H9 (cell line): ENCODE measurements around the gene MON1A. TPM values are rescaled to one million over a fixed set of nuclear protein-coding genes. Genes with fewer than 3 reads are reported as not detected.

ENCODE experiments used
- DNase-seq: peaks from one replicate; pipeline ENCODE4 v3.0.0-alpha.2; 2017
- H2AFZ ChIP-seq: one replicate; pipeline ENCODE4 v1.6.1; 2013; ENCODE audit warnings: mild to moderate bottlenecking, low read length, control low read depth, moderate library complexity
- H2AK5ac ChIP-seq: 2 replicates; pipeline ENCODE4 v1.6.1; 2013; ENCODE audit warnings: low read length, control low read depth, mixed read lengths; ENCODE audit not compliant: insufficient read length
- H2BK120ac ChIP-seq: one replicate; pipeline ENCODE4 v1.6.1; 2013; ENCODE audit warnings: low read depth, mild to moderate bottlenecking, low read length, control low read depth, inconsistent platforms; ENCODE audit not compliant: poor library complexity, severe bottlenecking
- H2BK12ac ChIP-seq: 2 replicates; pipeline ENCODE4 v1.6.1; 2013; ENCODE audit warnings: low read length, control low read depth, mixed read lengths, low read depth; ENCODE audit not compliant: insufficient read length
- H2BK15ac ChIP-seq: 2 replicates; pipeline ENCODE4 v1.6.1; 2013; ENCODE audit warnings: low read depth, low read length, control low read depth
- H2BK20ac ChIP-seq: one replicate; pipeline ENCODE4 v1.6.1; 2013; ENCODE audit warnings: low read depth, mild to moderate bottlenecking, low read length, control low read depth, inconsistent platforms; ENCODE audit not compliant: poor library complexity, severe bottlenecking
- H2BK5ac ChIP-seq: 2 replicates; pipeline ENCODE4 v1.6.1; 2013; ENCODE audit warnings: low read length, control low read depth, mixed read lengths; ENCODE audit not compliant: insufficient read length
- H3K14ac ChIP-seq: 2 replicates; pipeline ENCODE4 v1.6.1; 2013; ENCODE audit warnings: low read length, control low read depth; ENCODE audit not compliant: insufficient read depth
- H3K18ac ChIP-seq: 2 replicates; pipeline ENCODE4 v1.6.1; 2013; ENCODE audit warnings: low read depth, mild to moderate bottlenecking, mixed read lengths, low read length, control low read depth; ENCODE audit not compliant: insufficient read length
- H3K23ac ChIP-seq: 2 replicates; pipeline ENCODE4 v1.6.1; 2013; ENCODE audit warnings: low read length, control low read depth, mixed read lengths, low read depth; ENCODE audit not compliant: insufficient read length
- H3K23me2 ChIP-seq: 2 replicates; pipeline ENCODE4 v1.6.1; 2013; ENCODE audit warnings: low read depth, mild to moderate bottlenecking, mixed read lengths, low read length, control low read depth; ENCODE audit not compliant: insufficient read length, poor library complexity, severe bottlenecking
- H3K27ac ChIP-seq: 2 replicates; pipeline ENCODE4 v1.5.1; 2013; ENCODE audit warnings: low read length, control low read depth, mixed read lengths, low read depth; ENCODE audit not compliant: insufficient read length
- H3K27me3 ChIP-seq: 2 replicates; pipeline ENCODE4 v1.6.1; 2013; ENCODE audit warnings: low read length, control low read depth, inconsistent platforms; ENCODE audit not compliant: insufficient read depth
- H3K4ac ChIP-seq: 2 replicates; pipeline ENCODE4 v1.6.1; 2013; ENCODE audit warnings: low read depth, mild to moderate bottlenecking, control low read depth, inconsistent platforms, low read length, moderate library complexity
- H3K4me1 ChIP-seq: 2 replicates; pipeline ENCODE4 v1.6.1; 2013; ENCODE audit warnings: low read length, control low read depth, inconsistent platforms; ENCODE audit not compliant: insufficient read depth
- H3K4me2 ChIP-seq: 2 replicates; pipeline ENCODE4 v1.6.1; 2013; ENCODE audit warnings: low read length, control low read depth, mixed read lengths; ENCODE audit not compliant: insufficient read length, insufficient read depth
- H3K56ac ChIP-seq: 2 replicates; pipeline ENCODE4 v1.6.1; 2013; ENCODE audit warnings: low read depth, mild to moderate bottlenecking, mixed read lengths, low read length, control low read depth; ENCODE audit not compliant: insufficient read length
- H3K79me1 ChIP-seq: 2 replicates; pipeline ENCODE4 v1.6.1; 2013; ENCODE audit warnings: low read depth, mild to moderate bottlenecking, moderate library complexity, low read length, control low read depth, inconsistent platforms; ENCODE audit not compliant: insufficient read depth, poor library complexity, severe bottlenecking
- H3K79me2 ChIP-seq: 2 replicates; pipeline ENCODE4 v1.6.1; 2013; ENCODE audit warnings: low read length, control low read depth, inconsistent platforms; ENCODE audit not compliant: insufficient read depth
- H3K9ac ChIP-seq: 2 replicates; pipeline ENCODE4 v1.6.1; 2013; ENCODE audit warnings: low read length, control low read depth, mixed read lengths; ENCODE audit not compliant: insufficient read length; ENCODE audit errors: extremely low read depth
- H3K9me3 ChIP-seq: one replicate; pipeline ENCODE4 v1.6.1; 2013; ENCODE audit warnings: low read depth, low read length, inconsistent platforms; ENCODE audit not compliant: control insufficient read depth
- H3T11ph ChIP-seq: one replicate; pipeline ENCODE4 v1.6.1; 2013; ENCODE audit warnings: mild to moderate bottlenecking, low read length, control low read depth, inconsistent platforms
- H4K20me1 ChIP-seq: one replicate; pipeline ENCODE4 v1.6.1; 2013; ENCODE audit not compliant: control insufficient read depth, insufficient read length, insufficient read depth
- H4K5ac ChIP-seq: 2 replicates; pipeline ENCODE4 v1.6.1; 2013; ENCODE audit warnings: low read depth, mild to moderate bottlenecking, mixed read lengths, low read length, control low read depth; ENCODE audit not compliant: insufficient read length
- H4K8ac ChIP-seq: replicated peaks from 2 replicates; pipeline ENCODE4 v1.6.1; 2013; ENCODE audit warnings: low read length, control low read depth, mixed read lengths, low read depth; ENCODE audit not compliant: insufficient read length
- H4K91ac ChIP-seq: 2 replicates; pipeline ENCODE4 v1.6.1; 2013; ENCODE audit warnings: low read depth, mild to moderate bottlenecking, moderate library complexity, mixed read lengths, low read length, control low read depth; ENCODE audit not compliant: insufficient read length
- H3K27ac Mint-ChIP-seq, 3 experiments: 2 replicates in 2 of 3; 3 replicates in 1 of 3; pipeline ENCODE4 v1.8.0; 2020 to 2021; ENCODE audit warnings: mixed read lengths in 3 of 3, mild to moderate bottlenecking in 1 of 3, moderate library complexity in 1 of 3
- H3K27me3 Mint-ChIP-seq: 2 replicates; pipeline ENCODE4 v1.8.0; 2021; ENCODE audit warnings: low read depth, mild to moderate bottlenecking, moderate library complexity, mixed read lengths
- H3K36me3 Mint-ChIP-seq, 3 experiments: 2 replicates in 2 of 3; 3 replicates in 1 of 3; pipeline ENCODE4 v1.8.0; 2020 to 2021; ENCODE audit warnings: low read depth in 3 of 3, mixed read lengths in 3 of 3; ENCODE audit not compliant: insufficient read depth in 1 of 3
- H3K4me1 Mint-ChIP-seq, 2 experiments: 2 replicates each; pipeline ENCODE4 v1.8.0; 2020; ENCODE audit warnings: mixed read lengths in 2 of 2
- H3K4me3 Mint-ChIP-seq, 2 experiments: 2 replicates in 1 of 2; 3 replicates in 1 of 2; pipeline ENCODE4 v1.8.0; 2020 to 2021; ENCODE audit warnings: mild to moderate bottlenecking in 2 of 2, mixed read lengths in 2 of 2, moderate library complexity in 1 of 2
- H3K9me3 Mint-ChIP-seq, 2 experiments: 2 replicates in 1 of 2; 3 replicates in 1 of 2; pipeline ENCODE4 v1.8.0; 2020; ENCODE audit warnings: mild to moderate bottlenecking in 2 of 2, mixed read lengths in 2 of 2, moderate library complexity in 1 of 2
- WGBS: extraction: QIAGEN DNeasy Blood & Tissue Kit; methylation state at CpG from one replicate; pipeline ENCODE4 v1.1.7; 2013; ENCODE audit warnings: missing lambda C conversion rate, low lambda C conversion rate, mixed read lengths; ENCODE audit not compliant: insufficient read length; ENCODE audit errors: extremely low coverage; 5-methylcytosine and 5-hydroxymethylcytosine counted together
- total RNA-seq: library from RNA; stranded (reverse); gene quantifications from 2 replicates; pipeline ENCODE4 v1.2.1, GENCODE V29; 2021
- TF ChIP-seq, protein P1 (sequence below): fragments of 200-600 bp; sonication (generic); conservative IDR thresholded peaks from 3 replicates; pipeline ENCODE4 v1.8.0; 2021; ENCODE audit warnings: antibody characterized with exemption, mild to moderate bottlenecking

Gene MON1A
- total RNA-seq, 1 experiment from 2014 or later, result 10.0 TPM

DNA sequence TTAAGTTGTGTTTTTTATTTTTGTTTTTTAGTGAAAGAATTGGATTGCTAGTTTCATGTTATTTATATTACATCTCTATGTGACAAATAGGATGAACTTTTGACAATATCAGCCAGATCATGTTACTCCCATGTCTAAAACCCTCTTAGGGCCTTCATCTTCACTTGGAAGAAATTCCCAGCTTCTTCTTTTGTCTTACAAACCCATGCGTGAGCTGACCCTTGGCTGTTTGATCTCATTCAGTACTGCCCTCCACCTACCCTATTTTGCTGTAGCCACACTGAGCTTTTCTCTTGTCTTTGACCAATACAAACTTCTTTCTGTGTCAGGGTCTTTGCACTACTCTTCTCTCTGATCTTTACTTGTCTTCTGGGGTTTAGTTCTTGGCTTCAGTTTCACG is 47.3 kb upstream of the MON1A start:
- H3K79me1 ChIP-seq, result no peaks in the 10 kb centered on the region
- H2BK20ac ChIP-seq, result no peak overlapping the region
- DNase-seq, result no peak
- no peak overlapping the region for H3K23ac ChIP-seq
- no peak overlapping the region for H3K27ac ChIP-seq
- H3K23me2 ChIP-seq, result no peaks in the 10 kb centered on the region
- no peak overlapping the region for H3K4me3 Mint-ChIP-seq
- no peak overlapping the region for H4K91ac ChIP-seq
- no peaks in the 10 kb centered on the region for H3K9me3 ChIP-seq
- no peak overlapping the region for H3K14ac ChIP-seq
- no peak overlapping the region for H3K56ac ChIP-seq
- H3K36me3 Mint-ChIP-seq, result peaks cover 12 to 26% (median 24%) of the 10 kb centered on the region in 3 experiments; a peak in 6 of 7 replicates
- H2BK5ac ChIP-seq, result no peak overlapping the region
- H3K4me1 ChIP-seq, result no peaks in the 10 kb centered on the region
- no peak overlapping the region for H2BK120ac ChIP-seq
- no peak overlapping the region for H3K4me2 ChIP-seq
- no peaks in the 10 kb centered on the region; the same call in 1 of the 2 replicates for H3K27me3 Mint-ChIP-seq
- no peak overlapping the region for H3K4ac ChIP-seq
- TF ChIP-seq, protein P1, sequence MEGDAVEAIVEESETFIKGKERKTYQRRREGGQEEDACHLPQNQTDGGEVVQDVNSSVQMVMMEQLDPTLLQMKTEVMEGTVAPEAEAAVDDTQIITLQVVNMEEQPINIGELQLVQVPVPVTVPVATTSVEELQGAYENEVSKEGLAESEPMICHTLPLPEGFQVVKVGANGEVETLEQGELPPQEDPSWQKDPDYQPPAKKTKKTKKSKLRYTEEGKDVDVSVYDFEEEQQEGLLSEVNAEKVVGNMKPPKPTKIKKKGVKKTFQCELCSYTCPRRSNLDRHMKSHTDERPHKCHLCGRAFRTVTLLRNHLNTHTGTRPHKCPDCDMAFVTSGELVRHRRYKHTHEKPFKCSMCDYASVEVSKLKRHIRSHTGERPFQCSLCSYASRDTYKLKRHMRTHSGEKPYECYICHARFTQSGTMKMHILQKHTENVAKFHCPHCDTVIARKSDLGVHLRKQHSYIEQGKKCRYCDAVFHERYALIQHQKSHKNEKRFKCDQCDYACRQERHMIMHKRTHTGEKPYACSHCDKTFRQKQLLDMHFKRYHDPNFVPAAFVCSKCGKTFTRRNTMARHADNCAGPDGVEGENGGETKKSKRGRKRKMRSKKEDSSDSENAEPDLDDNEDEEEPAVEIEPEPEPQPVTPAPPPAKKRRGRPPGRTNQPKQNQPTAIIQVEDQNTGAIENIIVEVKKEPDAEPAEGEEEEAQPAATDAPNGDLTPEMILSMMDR, result no peak
- no peaks in the 10 kb centered on the region for H4K20me1 ChIP-seq
- no peak overlapping the region for H3K18ac ChIP-seq
- H3K4me1 Mint-ChIP-seq, result no peaks in the 10 kb centered on the region
- H3K27me3 ChIP-seq, result no peaks in the 10 kb centered on the region
- H3T11ph ChIP-seq, result no peak overlapping the region
- no peaks in the 10 kb centered on the region for H3K79me2 ChIP-seq
- no peak overlapping the region for H2BK12ac ChIP-seq
- no CpG with 5 or more reads among the region's 2 CpGs for WGBS
- no peak overlapping the region for H2AK5ac ChIP-seq
- no peak overlapping the region for H4K8ac ChIP-seq
- no peaks in the 10 kb centered on the region for H3K9me3 Mint-ChIP-seq
- no peak overlapping the region for H4K5ac ChIP-seq
- H2BK15ac ChIP-seq, result no peak overlapping the region
- no peak overlapping the region for H2AFZ ChIP-seq
- no peak overlapping the region for H3K27ac Mint-ChIP-seq
- no peak overlapping the region for H3K9ac ChIP-seq
